ENCODE results near the gene KCNF1. TPM values are rescaled to one million over a fixed set of nuclear protein-coding genes. Genes with fewer than 3 reads are reported as not detected.

KCNF1 gene, protein sequence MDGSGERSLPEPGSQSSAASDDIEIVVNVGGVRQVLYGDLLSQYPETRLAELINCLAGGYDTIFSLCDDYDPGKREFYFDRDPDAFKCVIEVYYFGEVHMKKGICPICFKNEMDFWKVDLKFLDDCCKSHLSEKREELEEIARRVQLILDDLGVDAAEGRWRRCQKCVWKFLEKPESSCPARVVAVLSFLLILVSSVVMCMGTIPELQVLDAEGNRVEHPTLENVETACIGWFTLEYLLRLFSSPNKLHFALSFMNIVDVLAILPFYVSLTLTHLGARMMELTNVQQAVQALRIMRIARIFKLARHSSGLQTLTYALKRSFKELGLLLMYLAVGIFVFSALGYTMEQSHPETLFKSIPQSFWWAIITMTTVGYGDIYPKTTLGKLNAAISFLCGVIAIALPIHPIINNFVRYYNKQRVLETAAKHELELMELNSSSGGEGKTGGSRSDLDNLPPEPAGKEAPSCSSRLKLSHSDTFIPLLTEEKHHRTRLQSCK
- total RNA-seq = 0.14 TPM in 1 of 2 replicates, not detected in the other

DNA sequence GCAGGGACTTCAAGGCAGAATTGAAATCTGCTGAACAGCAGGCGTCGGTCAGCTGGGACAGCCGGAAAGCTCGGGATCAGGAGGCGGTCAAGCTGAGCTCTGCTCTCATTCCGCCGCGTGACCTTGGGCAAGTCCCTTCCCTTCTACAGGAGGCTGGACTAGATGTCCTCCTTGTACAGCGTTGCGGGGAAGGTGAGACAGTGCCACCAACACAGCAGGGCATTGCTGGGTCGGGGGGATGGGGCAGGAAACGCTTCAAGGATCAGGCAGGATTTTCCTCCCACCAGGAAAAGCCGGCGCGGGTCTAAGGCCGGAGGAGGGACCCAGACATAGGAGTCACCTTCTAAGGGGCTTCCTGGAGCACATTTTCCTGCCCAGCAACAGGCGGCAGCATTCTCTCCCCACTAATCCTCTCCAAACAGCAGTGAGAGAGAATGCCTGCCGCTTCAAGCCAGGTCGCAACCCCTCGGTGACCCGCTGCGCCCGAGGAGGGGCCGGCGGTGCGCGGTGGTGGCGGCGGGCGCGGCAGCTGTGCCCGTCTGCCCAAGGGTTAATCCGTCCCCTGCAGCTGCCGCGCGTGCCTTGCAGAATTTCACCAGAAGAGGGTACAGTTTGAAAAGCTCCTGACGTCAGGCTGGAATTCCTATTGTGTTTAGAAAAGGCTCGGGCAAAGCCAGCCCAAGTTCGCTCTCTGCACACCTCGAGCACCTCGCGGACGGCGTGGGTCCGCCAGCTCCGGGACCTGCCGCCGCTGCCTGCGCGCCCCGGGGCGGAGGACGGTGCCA lies at the start of gene KCNF1:
KCNF1 (plus strand) TSS at position 644 of the 785 bp plus-strand sequence. CDS start 493 bp downstream, outside the sequence.

Other genes starting within 250 kb of the KCNF1 start
- gene NOL10, start 222.0 kb upstream of the KCNF1 start, total RNA-seq = 27.6 and 28.2 TPM in 2 replicates
- under 0.01 TPM in 1 of 2 replicates, not detected in the other for gene ATP6V1C2, start 190.3 kb upstream of the KCNF1 start, total RNA-seq
- gene PDIA6, start 99.1 kb upstream of the KCNF1 start, total RNA-seq = 485 and 629 TPM in 2 replicates
- 28.4 and 34.8 TPM in 2 replicates for gene SLC66A3, start 243.5 kb downstream of the KCNF1 start, total RNA-seq